SU-DHL-6 (cell line): ENCODE results near the gene CCNF.

Experiments
- H2AFZ ChIP-seq: fragments of 200-600 bp; sonication (generic); 2 replicates; pipeline ENCODE4 v1.6.1; 2014; ENCODE audit warnings: low read depth, mild to moderate bottlenecking, moderate library complexity, mixed read lengths, antibody characterized with exemption, low read length; ENCODE audit not compliant: severe bottlenecking
- H3F3A ChIP-seq: fragments of 200-600 bp; shearing (Covaris generic); 2 replicates; pipeline ENCODE4 v1.6.0; 2016; ENCODE audit warnings: antibody characterized with exemption, mild to moderate bottlenecking; ENCODE audit not compliant: insufficient read depth
- H3K27ac ChIP-seq: fragments of 200-600 bp; sonication (generic); 2 replicates; pipeline ENCODE4 v1.5.1; 2016; ENCODE audit warnings: low read depth, mild to moderate bottlenecking, low read length, moderate library complexity, mixed read lengths
- H3K27me3 ChIP-seq: fragments of 200-600 bp; sonication (generic), shearing (Covaris generic); 2 replicates; pipeline ENCODE4 v1.6.0; 2014; ENCODE audit warnings: mild to moderate bottlenecking, low read length
- H3K36me3 ChIP-seq: fragments of 200-600 bp; sonication (generic); 2 replicates; pipeline ENCODE4 v1.6.1; 2014; ENCODE audit warnings: mild to moderate bottlenecking, low read length, mixed read lengths
- H3K4me2 ChIP-seq: fragments of 300-600, 200-600 bp; shearing (Covaris generic), sonication (generic); 2 replicates; pipeline ENCODE4 v1.6.0; 2014; ENCODE audit warnings: low read length, low read depth, mild to moderate bottlenecking; ENCODE audit not compliant: poor library complexity, severe bottlenecking
- H3K4me3 ChIP-seq: fragments of 200-600 bp; sonication (generic); 2 replicates; pipeline ENCODE4 v1.5.1; 2014; ENCODE audit warnings: antibody characterized with exemption, low read length, mild to moderate bottlenecking, mixed read lengths; ENCODE audit not compliant: insufficient read depth, poor library complexity, severe bottlenecking
- H3K79me2 ChIP-seq: fragments of 200-600 bp; sonication (generic); 2 replicates; pipeline ENCODE4 v1.6.1; 2014; ENCODE audit warnings: mild to moderate bottlenecking, low read length, moderate library complexity; ENCODE audit not compliant: insufficient read depth
- H3K9ac ChIP-seq: fragments of 200-600 bp; sonication (generic); 2 replicates; pipeline ENCODE4 v1.7.0; 2014; ENCODE audit warnings: mild to moderate bottlenecking, low read length
- H3K9me2 ChIP-seq: fragments of 200-600 bp; sonication (generic); replicated peaks from 2 replicates; pipeline ENCODE4 v1.6.1; 2014; ENCODE audit warnings: low read length; ENCODE audit not compliant: insufficient read depth
- H3K9me3 ChIP-seq: fragments of 200-600 bp; sonication (generic); 2 replicates; pipeline ENCODE4 v1.6.1; 2014; ENCODE audit warnings: low read length, mixed read lengths; ENCODE audit not compliant: insufficient read depth
- H4K20me1 ChIP-seq: fragments of 200-600 bp; sonication (generic); 2 replicates; pipeline ENCODE4 v1.6.1; 2014; ENCODE audit warnings: low read depth, mild to moderate bottlenecking, antibody characterized with exemption, low read length, moderate library complexity, mixed read lengths
- CTCF ChIP-seq: fragments of 200-600 bp; sonication (generic); IDR thresholded peaks from one replicate; pipeline ENCODE4 v1.5.1; 2017; ENCODE audit warnings: antibody characterized with exemption, mild to moderate bottlenecking, low read length, moderate library complexity; ENCODE audit not compliant: insufficient read depth, poor library complexity, severe bottlenecking
- EZH2phosphoT487 ChIP-seq: fragments of 200-600 bp; sonication (generic), shearing (Covaris generic); conservative IDR thresholded peaks from 2 replicates; pipeline ENCODE4 v1.6.1; 2018; ENCODE audit warnings: mild to moderate bottlenecking, antibody characterized with exemption, low read length, moderate library complexity, mixed read lengths

The CCNF gene

GRCh38 chr16:2507052-2507659 lies 77.9 kb downstream of the CCNF start:
- H3K9me3 ChIP-seq: no peaks in the 10 kb centered on the region
- no peaks in the 10 kb centered on the region for H3K79me2 ChIP-seq
- no peaks in the 10 kb centered on the region for H3K9me2 ChIP-seq
- no peak overlapping the region for H3K9ac ChIP-seq
- no peak overlapping the region for H3K27ac ChIP-seq
- no peak overlapping the region for H3K4me3 ChIP-seq
- H4K20me1 ChIP-seq: no peaks in the 10 kb centered on the region
- H3K36me3 ChIP-seq: no peaks in the 10 kb centered on the region
- H2AFZ ChIP-seq: no peak overlapping the region
- TF ChIP-seq EZH2phosphoT487 (no peak), CTCF (no peak)
- no peak overlapping the region for H3K4me2 ChIP-seq
- peaks cover 2% of the 10 kb centered on the region; the same call in 1 of the 2 replicates for H3F3A ChIP-seq
- no peaks in the 10 kb centered on the region for H3K27me3 ChIP-seq

GRCh38 chr16:2507665-2508064 lies 78.4 kb downstream of the CCNF start:
- no peak overlapping the region for H3K27ac ChIP-seq
- H3K9me2 ChIP-seq: no peaks in the 10 kb centered on the region
- no peak overlapping the region for H3K4me3 ChIP-seq
- H3K36me3 ChIP-seq: no peaks in the 10 kb centered on the region
- no peak overlapping the region for H2AFZ ChIP-seq
- TF ChIP-seq CTCF (no peak), EZH2phosphoT487 (no peak)
- no peaks in the 10 kb centered on the region for H3K27me3 ChIP-seq
- H3K4me2 ChIP-seq: no peak overlapping the region
- peaks cover 2% of the 10 kb centered on the region; the same call in 1 of the 2 replicates for H3F3A ChIP-seq
- no peaks in the 10 kb centered on the region for H4K20me1 ChIP-seq
- no peak overlapping the region for H3K9ac ChIP-seq
- H3K79me2 ChIP-seq: no peaks in the 10 kb centered on the region
- H3K9me3 ChIP-seq: no peaks in the 10 kb centered on the region
